ENCODE results near the gene LYPD3.

GRCh38 chr19:43454031-43454430, 11.4 kb downstream of the LYPD3 start:
- TF ChIP-seq POLR2AphosphoS5 (IDR thresholded peaks at IDR 0.05; ENCODE audit: low read depth, low read length) (no peak), TAF1 (IDR thresholded peaks at IDR 0.05; ENCODE audit: borderline replicate concordance, low read depth, low read length) (no peak), POLR2A (IDR thresholded peaks at IDR 0.05; ENCODE audit: low read depth, low read length) (no peak)

Measured in GM12892 (cell line).